Skeletal muscle tissue (tissue), 4 donors: Measurements from ENCODE around the gene CLCN7. TPM values are rescaled to one million over a fixed set of nuclear protein-coding genes. Genes with fewer than 3 reads are reported as not detected.
A peak's percentile ranks its signal among the peaks of the same experiment; 100 is the strongest.

Source experiments
- H3K27ac ChIP-seq: one replicate; pipeline ENCODE4 v1.7.0; 2013; ENCODE audit warnings: mild to moderate bottlenecking, low read depth, low read length, inconsistent platforms
- H3K27me3 ChIP-seq, 3 donors: one replicate each; pipeline ENCODE4 v1.7.0; 2013; ENCODE audit warnings: low read length in 3 of 3; ENCODE audit not compliant: control insufficient read depth in 3 of 3, insufficient read depth in 3 of 3
- H3K36me3 ChIP-seq, 3 donors: one replicate each; pipeline ENCODE4 v1.7.0; 2013; ENCODE audit warnings: low read length in 3 of 3; ENCODE audit not compliant: control insufficient read depth in 3 of 3, insufficient read depth in 3 of 3
- H3K4me1 ChIP-seq, 3 donors: one replicate each; pipeline ENCODE4 v1.7.0; 2013; ENCODE audit warnings: low read length in 3 of 3, mild to moderate bottlenecking in 3 of 3; ENCODE audit not compliant: control insufficient read depth in 3 of 3, insufficient read depth in 3 of 3
- H3K4me3 ChIP-seq, 3 donors: one replicate each; pipeline ENCODE4 v1.7.0; 2013; ENCODE audit warnings: low read length in 3 of 3
- H3K9ac ChIP-seq, 3 donors: one replicate each; pipeline ENCODE4 v1.7.0; 2013; ENCODE audit warnings: low read length in 3 of 3, mild to moderate bottlenecking in 3 of 3, moderate library complexity in 2 of 3, low read depth in 1 of 3
- H3K9me3 ChIP-seq, 3 donors: one replicate each; pipeline ENCODE4 v1.7.0; 2013; ENCODE audit warnings: low read length in 3 of 3; ENCODE audit not compliant: control insufficient read depth in 3 of 3
- total RNA-seq: library from RNA; depleted of rRNA; stranded (reverse); fragments of >200 nt; gene quantifications from one replicate; pipeline ENCODE4 v1.2.3, GENCODE V29; 2014
- donor health status: Osteomylitis.

Gene CLCN7
- total RNA-seq, 1 donor from 2014 or later = 31.8 TPM

DNA sequence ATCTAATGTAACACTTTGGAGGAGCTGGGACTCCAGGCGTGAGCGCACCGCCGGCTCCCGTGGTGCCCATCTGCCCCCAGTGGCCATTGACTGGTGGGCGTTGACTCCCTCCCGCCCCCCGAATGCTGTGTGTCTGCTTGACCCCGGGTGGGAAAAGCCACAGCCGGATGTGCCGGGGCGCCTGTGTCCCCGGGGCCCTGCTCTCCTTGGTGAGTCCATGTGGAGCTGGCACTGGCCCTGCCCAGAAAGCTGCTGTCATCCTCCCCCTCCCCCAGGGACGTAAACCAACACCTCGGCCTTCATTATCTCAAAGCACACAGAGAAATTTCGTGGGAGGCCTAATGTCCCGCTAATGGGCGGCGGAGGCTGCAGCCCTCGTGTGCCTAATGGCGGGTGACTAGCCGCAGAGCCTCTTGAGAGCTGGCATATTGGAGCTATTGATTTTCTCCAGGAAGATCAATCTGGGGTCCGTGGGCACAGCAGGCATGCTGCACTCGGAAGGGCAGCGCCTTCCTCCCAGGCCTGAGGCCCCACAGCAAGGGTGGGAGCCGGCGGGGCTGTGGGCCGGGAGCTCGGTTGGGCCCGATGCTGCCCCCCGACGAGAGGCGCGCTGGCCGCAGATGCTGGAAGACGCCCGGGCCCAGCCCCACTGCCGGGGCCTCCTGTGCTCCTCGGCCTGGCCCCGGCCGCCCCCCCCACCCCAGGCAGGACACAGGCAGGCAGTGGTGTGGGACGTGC, 47.9 kb downstream of the CLCN7 start:
- Histone ChIP-seq H3K9me3 (no peaks in the 10 kb centered on the region), H3K4me3 (no peak overlapping the region)

GRCh38 chr16:1425616-1426370, 49.0 kb downstream of the CLCN7 start:
- H3K27ac ChIP-seq = no peak overlapping the region
- no peaks in the 10 kb centered on the region for H3K36me3 ChIP-seq
- peak overlapping the region in 1 of 3 donors; percentile 16 for H3K9ac ChIP-seq
- peaks cover 0 to 8% (median 3%) of the 10 kb centered on the region in 3 donors for H3K27me3 ChIP-seq
- H3K9me3 ChIP-seq = no peaks in the 10 kb centered on the region
- H3K4me3 ChIP-seq = no peak overlapping the region
- peaks cover 2 to 10% (median 3%) of the 10 kb centered on the region in 3 donors for H3K4me1 ChIP-seq

More for the DNA sequence above, 47.9 kb downstream of the CLCN7 start:
- H3K27ac ChIP-seq = no peak overlapping the region
- H3K27me3 ChIP-seq = peaks cover 0 to 12% (median 3%) of the 10 kb centered on the region in 3 donors
- H3K36me3 ChIP-seq = no peaks in the 10 kb centered on the region
- H3K9ac ChIP-seq = no peak overlapping the region
- peaks cover 0 to 5% (median 0%) of the 10 kb centered on the region in 3 donors for H3K4me1 ChIP-seq

GRCh38 chr16:1424028-1424427, 50.8 kb downstream of the CLCN7 start:
- Histone ChIP-seq H3K4me3 (no peak overlapping the region), H3K9ac (no peak overlapping the region), H3K4me1 (peaks cover 11 to 24% (median 15%) of the 10 kb centered on the region in 3 donors), H3K27ac (no peak overlapping the region), H3K36me3 (no peaks in the 10 kb centered on the region), H3K27me3 (no peaks in the 10 kb centered on the region), H3K9me3 (no peaks in the 10 kb centered on the region)

- Histone ChIP-seq H3K27ac (peak overlapping the region; percentile 90), H3K36me3 (peaks cover 0 to 3% (median 2%) of the 10 kb centered on the region in 3 donors)
Observed at GRCh38 chr16:1422076-1422475, 52.8 kb downstream of the CLCN7 start.

DNA sequence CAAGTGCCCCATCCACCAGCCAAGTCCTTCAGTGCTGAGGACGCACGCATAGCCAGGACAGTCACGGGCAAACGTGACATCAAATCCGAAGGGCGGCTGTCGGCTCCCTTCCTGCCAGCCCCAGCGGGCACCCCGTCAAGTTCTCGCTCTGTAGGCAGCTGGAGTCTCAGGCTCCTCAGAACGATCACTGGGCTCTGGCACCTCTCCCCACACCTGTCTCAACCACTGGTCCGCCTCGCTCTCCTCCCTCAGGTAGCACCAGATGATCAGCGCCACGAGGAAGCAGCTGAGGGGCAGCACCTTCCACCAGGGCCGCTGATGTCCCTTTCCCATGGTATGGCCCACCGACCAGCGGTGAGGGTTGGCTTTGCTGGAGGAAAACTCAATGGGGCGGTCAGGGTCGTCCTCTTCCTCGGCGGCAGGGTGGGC, 54.7 kb downstream of the CLCN7 start:
- Histone ChIP-seq H3K4me1 (peaks cover 15 to 31% (median 18%) of the 10 kb centered on the region in 3 donors), H3K27ac (peak overlapping the region; percentile 90), H3K9ac (peak overlapping the region; percentile 90 to 97 (median 95)), H3K27me3 (no peaks in the 10 kb centered on the region), H3K36me3 (peaks cover 0 to 3% (median 2%) of the 10 kb centered on the region in 3 donors), H3K4me3 (peak overlapping the region; percentile 96 to 99 (median 98)), H3K9me3 (no peaks in the 10 kb centered on the region)

More at GRCh38 chr16:1422076-1422475, 52.8 kb downstream of the CLCN7 start:
- H3K4me1 ChIP-seq = peaks cover 15 to 31% (median 18%) of the 10 kb centered on the region in 3 donors
- no peaks in the 10 kb centered on the region for H3K27me3 ChIP-seq
- no peak overlapping the region for H3K4me3 ChIP-seq
- no peak overlapping the region for H3K9ac ChIP-seq
- no peaks in the 10 kb centered on the region for H3K9me3 ChIP-seq

GRCh38 chr16:1416521-1416941, 58.3 kb downstream of the CLCN7 start:
- Histone ChIP-seq H3K27me3 (no peaks in the 10 kb centered on the region), H3K4me3 (no peak overlapping the region), H3K9me3 (no peaks in the 10 kb centered on the region), H3K27ac (no peak overlapping the region), H3K9ac (no peak overlapping the region), H3K4me1 (peaks cover 15 to 39% (median 23%) of the 10 kb centered on the region in 3 donors), H3K36me3 (peaks cover 0 to 9% (median 4%) of the 10 kb centered on the region in 3 donors)

DNA sequence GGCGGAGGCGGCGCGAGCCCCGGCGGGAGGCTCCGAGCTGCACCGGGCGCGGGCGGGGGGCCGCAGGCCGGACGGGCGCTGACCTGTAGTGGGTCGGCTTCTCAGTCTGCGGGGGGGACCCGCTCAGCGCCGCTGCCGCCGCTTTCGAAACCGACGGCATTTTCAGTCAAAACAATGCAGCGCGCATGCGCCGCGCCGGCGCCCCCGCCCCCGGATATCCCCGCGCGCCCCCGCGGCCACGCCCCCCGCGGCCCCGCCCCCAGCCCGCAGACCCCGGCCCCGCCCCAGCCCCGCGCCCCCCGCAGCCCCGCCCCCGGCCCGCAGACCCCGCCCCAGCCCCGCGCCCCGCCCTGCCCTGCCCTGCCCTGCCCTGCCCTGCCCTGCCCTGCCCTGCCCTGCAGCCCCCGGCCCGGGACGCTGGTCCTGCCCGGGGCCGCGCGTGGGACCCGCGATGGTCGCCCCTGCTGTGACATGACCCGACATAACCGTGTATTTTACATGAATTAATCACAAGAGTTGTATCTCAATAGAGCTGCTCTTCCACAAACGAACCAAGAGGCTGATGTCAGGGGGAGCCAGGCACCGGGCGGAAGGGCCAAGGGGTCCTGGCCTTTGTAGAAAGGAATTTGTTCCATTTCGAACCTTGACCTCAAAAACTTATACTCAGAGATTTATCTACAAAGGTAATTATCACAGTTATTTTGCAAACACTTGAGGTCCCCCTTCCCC, 60.1 kb downstream of the CLCN7 start, which contains the start of gene UNKL:
TSS of gene UNKL (minus strand) at position 173 of the 729 bp plus-strand sequence. CDS start at position 160, 13 bp downstream.
- Histone ChIP-seq H3K36me3 (peaks cover 3 to 13% (median 4%) of the 10 kb centered on the region in 3 donors), H3K9me3 (no peaks in the 10 kb centered on the region), H3K4me1 (peaks cover 4 to 28% (median 16%) of the 10 kb centered on the region in 3 donors), H3K27ac (peak within 1 kb of the TSS; percentile 70), H3K27me3 (no peaks in the 10 kb centered on the region), H3K4me3 (peak within 1 kb of the TSS; percentile 74 to 84 (median 83)), H3K9ac (peak within 1 kb of the TSS; percentile 80 to 89 (median 88))

GRCh38 chr16:1413684-1414531, 60.9 kb downstream of the CLCN7 start:
- Histone ChIP-seq H3K4me3 (peak overlapping the region; percentile 74 to 84 (median 83)), H3K27ac (peak overlapping the region; percentile 70), H3K9me3 (no peaks in the 10 kb centered on the region), H3K27me3 (no peaks in the 10 kb centered on the region), H3K4me1 (peaks cover 0 to 20% (median 12%) of the 10 kb centered on the region in 3 donors), H3K36me3 (peaks cover 3 to 16% (median 4%) of the 10 kb centered on the region in 3 donors), H3K9ac (peak overlapping the region; percentile 80 to 89 (median 88))

DNA sequence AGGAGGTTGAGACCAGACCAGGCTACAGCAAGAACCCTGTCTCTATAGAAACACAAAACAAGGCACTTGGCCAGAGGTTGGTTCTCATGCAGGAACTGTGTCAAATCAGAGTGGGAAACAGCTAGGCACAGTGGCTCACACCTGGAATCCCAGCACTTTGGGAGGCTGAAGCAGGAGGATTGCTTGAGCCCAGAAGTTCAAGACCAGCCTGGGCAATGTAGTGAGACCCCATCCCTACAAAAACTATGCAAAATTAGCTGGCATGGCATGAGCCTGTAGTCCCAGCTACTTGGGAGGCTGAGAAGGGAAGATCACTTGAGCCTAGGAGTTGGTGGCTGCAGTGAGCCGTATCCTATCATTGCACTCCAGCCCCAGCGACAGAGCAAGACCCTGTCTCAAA, 62.0 kb downstream of the CLCN7 start:
- H3K36me3 ChIP-seq = peaks cover 2 to 14% (median 3%) of the 10 kb centered on the region in 3 donors
- no peak overlapping the region for H3K4me3 ChIP-seq
- no peaks in the 10 kb centered on the region for H3K27me3 ChIP-seq
- H3K9me3 ChIP-seq = no peaks in the 10 kb centered on the region
- H3K4me1 ChIP-seq = peaks cover 5 to 21% (median 12%) of the 10 kb centered on the region in 3 donors
- H3K27ac ChIP-seq = no peak overlapping the region
- no peak overlapping the region for H3K9ac ChIP-seq
